Mononuclear cell (primary cell): Measurements from ENCODE around the gene SLC22A7. TPM values are rescaled to one million over a fixed set of nuclear protein-coding genes. Genes with fewer than 3 reads are reported as not detected.

Experiments
- H3K27me3 ChIP-seq: 2 replicates; pipeline ENCODE4 v1.6.0; 2011; ENCODE audit warnings: low read length, control low read depth; ENCODE audit not compliant: insufficient read depth
- H3K4me1 ChIP-seq: 2 replicates; pipeline ENCODE4 v1.5.1; 2011; ENCODE audit warnings: mild to moderate bottlenecking, low read length, control low read depth; ENCODE audit not compliant: insufficient read depth
- H3K4me3 ChIP-seq: 2 replicates; pipeline ENCODE4 v1.5.1; 2011; ENCODE audit warnings: mild to moderate bottlenecking, low read length, moderate library complexity
- H3K9me3 ChIP-seq: 2 replicates; pipeline ENCODE4 v1.5.1; 2011; ENCODE audit warnings: low read depth, mild to moderate bottlenecking, control low read depth, low read length
- total RNA-seq: library from RNA; depleted of rRNA; stranded (reverse); fragments of >200 nt; gene quantifications from one replicate; pipeline ENCODE4 v1.2.3, GENCODE V29; 2012

The SLC22A7 gene, protein sequence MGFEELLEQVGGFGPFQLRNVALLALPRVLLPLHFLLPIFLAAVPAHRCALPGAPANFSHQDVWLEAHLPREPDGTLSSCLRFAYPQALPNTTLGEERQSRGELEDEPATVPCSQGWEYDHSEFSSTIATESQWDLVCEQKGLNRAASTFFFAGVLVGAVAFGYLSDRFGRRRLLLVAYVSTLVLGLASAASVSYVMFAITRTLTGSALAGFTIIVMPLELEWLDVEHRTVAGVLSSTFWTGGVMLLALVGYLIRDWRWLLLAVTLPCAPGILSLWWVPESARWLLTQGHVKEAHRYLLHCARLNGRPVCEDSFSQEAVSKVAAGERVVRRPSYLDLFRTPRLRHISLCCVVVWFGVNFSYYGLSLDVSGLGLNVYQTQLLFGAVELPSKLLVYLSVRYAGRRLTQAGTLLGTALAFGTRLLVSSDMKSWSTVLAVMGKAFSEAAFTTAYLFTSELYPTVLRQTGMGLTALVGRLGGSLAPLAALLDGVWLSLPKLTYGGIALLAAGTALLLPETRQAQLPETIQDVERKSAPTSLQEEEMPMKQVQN
- total RNA-seq: not detected

DNA sequence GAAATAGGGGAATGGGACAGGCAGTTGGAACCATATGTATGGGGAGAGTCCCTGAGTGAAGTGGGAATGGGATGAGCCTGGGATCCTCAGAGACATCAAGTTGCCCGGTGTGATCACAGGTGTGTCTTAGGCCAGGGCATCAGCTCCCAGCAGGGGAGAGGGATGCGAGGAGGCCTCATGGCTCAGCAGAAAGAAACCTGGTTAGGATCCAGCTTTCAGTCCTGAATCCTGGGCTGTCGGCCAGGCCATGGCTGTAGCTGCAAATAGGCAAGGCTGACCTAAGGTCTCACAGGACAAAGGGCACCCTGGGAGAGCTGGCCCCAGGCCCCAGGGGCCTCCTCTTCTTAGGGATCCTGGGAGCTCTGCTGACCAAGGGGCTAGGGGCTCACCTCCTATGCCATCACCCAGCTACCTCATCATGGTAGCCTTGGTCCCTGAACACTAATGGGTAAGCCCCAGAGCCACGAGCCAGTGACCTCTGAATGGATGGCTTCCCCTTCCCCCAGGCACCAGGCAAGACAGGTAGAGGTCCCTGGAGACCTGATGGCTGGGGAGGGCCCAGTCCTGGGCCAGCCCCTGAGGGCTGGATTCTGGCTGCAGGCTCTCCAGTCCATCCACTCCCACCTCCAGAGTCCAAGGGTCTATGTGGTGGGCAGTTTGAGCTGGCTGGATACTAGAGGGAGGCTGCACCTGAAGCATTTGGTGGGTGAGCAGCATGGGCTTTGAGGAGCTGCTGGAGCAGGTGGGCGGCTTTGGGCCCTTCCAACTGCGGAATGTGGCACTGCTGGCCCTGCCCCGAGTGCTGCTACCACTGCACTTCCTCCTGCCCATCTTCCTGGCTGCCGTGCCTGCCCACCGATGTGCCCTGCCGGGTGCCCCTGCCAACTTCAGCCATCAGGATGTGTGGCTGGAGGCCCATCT, at the start of gene SLC22A7:
SLC22A7 (plus strand) TSS at position 617 of the 921 bp plus-strand sequence; CDS start at position 716, 99 bp downstream.
- no peak within 1 kb of the TSS for H3K4me3 ChIP-seq
- H3K4me1 ChIP-seq: no peaks in the 10 kb centered on the region
- no peaks in the 10 kb centered on the region for H3K9me3 ChIP-seq
- no peaks in the 10 kb centered on the region for H3K27me3 ChIP-seq

DNA sequence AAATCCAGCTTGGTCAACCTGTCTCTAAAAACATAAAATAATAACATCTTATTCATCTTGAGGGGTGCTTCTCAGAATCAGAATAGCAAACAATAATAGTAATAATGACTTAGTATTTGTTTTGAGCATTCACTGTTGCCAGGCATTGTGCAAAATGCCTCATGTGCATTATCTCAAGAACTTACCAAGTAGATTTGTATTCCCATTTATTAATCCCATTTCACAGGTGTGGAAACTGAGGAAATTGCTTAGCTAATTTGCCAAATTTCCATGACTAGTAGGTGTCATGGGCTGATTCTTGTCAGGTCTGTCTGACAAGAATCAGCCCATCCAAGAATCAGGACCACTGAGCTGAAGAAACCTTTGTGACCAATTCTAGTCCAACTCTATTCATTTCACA, 49.3 kb upstream of the SLC22A7 start:
- no peaks in the 10 kb centered on the region for H3K9me3 ChIP-seq
- peaks cover 35% of the 10 kb centered on the region for H3K27me3 ChIP-seq

DNA sequence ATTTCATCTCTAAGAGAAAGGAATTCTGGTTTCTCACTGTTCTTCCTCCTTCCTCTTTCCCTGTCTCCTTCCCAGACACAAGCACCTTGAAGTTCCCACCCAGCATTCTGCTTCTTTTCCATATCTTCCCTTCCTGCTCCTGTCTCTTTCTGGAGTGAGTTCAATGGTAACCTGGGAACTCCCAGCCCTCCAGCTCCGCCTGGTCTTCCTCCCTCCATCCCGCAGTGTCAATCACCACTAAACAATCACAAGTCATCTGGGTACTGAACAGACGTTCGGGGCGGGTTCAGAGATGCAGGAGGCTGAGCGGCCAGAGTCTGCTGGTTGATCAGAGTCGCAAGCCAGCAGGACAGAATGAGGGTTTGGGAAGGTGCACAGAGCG, 47.1 kb upstream of the SLC22A7 start:
- H3K4me3 ChIP-seq: no peak overlapping the region
- no peaks in the 10 kb centered on the region for H3K9me3 ChIP-seq
- H3K27me3 ChIP-seq: peaks cover 15% of the 10 kb centered on the region
- peaks cover 15% of the 10 kb centered on the region for H3K4me1 ChIP-seq

More for the DNA sequence above, 49.3 kb upstream of the SLC22A7 start:
- Histone ChIP-seq H3K4me1 (peaks cover 15% of the 10 kb centered on the region), H3K4me3 (no peak overlapping the region)

DNA sequence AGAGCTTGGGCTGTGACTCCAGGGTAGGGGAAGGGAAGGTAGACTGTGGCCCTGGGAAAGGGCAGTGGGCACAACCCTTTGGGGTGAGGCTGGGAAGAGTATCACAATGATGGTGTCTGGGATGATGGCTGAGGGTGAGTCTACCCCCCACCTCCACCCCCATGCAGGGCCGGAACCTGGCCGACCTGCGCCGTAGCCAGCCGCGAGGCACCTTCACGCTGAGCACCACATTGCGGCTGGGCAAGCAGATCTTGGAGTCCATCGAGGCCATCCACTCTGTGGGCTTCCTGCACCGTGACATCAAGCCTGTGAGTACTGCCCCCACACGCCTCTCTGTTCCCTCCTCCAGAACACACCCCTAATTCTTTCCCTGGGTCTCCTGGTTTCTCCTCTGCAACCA, 44.7 kb upstream of the SLC22A7 start:
- no peaks in the 10 kb centered on the region for H3K9me3 ChIP-seq
- H3K27me3 ChIP-seq: peaks cover 13% of the 10 kb centered on the region
- no peak overlapping the region for H3K4me3 ChIP-seq
- H3K4me1 ChIP-seq: no peaks in the 10 kb centered on the region

DNA sequence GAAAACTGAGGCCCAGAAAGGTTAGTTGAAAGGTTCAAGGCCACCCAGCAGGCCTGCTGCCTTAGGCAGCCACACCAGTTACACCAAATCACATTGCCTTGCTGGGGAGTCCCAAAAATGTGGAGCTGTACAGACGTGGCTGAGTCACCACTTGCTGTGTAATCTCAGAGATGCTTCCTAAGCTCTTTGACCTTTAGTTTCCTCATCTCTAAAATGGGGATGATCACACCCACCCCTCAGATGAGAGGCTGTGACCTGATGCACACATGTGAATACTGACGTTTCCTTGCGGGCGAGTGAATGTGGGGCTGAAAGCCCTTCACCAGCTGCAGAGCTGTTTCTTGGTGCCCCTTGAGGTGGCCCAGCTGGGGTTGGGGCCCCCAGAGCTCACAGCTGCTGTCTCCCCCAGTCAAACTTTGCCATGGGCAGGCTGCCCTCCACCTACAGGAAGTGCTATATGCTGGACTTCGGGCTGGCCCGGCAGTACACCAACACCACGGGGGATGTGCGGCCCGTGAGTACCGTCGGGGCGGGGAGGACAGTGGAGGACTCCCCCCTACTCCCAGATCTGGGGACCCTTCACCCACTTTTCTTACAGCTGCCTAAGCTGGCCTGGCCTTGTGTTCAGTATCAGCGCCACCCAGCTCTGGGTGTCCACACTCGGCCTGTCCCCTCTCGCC, 43.8 kb upstream of the SLC22A7 start:
- Histone ChIP-seq H3K9me3 (no peaks in the 10 kb centered on the region), H3K4me1 (no peaks in the 10 kb centered on the region), H3K27me3 (peaks cover 13% of the 10 kb centered on the region), H3K4me3 (no peak overlapping the region)

DNA sequence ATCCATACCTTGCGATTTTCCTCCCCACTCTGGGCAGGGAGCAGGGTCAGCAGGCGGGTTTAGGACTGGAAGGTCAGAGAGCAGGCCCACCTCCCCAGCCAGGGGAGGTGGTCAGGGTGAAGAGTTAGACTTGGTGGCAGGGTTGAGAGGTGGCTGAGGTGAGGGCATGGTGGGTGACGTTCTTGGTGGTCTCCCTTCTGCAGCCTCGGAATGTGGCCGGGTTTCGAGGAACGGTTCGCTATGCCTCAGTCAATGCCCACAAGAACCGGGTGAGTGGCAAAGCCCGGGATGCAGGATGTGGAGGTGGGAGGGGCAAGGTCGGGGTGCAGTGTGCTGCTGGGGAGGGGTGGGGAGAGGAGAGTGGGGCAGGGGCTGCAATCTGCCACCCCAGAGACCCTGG, 43.2 kb upstream of the SLC22A7 start:
- Histone ChIP-seq H3K27me3 (peaks cover 13% of the 10 kb centered on the region), H3K4me3 (no peak overlapping the region), H3K9me3 (no peaks in the 10 kb centered on the region), H3K4me1 (no peaks in the 10 kb centered on the region)

DNA sequence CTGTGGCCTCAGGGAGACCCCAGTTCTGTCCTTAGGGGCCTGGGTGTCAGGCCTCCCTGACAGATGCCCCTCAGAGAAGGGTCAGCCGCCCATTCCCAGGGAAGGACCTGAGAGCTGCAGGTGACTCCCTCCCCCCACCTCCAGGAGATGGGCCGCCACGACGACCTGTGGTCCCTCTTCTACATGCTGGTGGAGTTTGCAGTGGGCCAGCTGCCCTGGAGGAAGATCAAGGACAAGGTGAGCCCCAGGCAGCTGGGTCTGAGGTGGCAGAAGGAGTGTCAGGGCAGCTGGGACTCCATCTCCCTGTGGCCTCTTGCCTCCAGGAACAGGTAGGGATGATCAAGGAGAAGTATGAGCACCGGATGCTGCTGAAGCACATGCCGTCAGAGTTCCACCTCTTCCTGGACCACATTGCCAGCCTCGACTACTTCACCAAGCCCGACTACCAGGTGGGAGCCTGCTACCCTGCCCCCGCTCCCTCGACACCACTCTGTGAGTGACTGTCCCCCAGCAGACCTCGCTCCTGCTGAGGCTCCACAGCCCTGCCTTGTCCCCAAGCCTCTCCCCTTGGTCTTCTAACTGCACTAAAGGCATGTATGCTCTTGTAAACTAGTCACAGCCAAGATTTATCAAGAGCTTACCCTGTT, 42.5 kb upstream of the SLC22A7 start:
- H3K9me3 ChIP-seq: no peaks in the 10 kb centered on the region
- H3K4me1 ChIP-seq: no peaks in the 10 kb centered on the region
- H3K27me3 ChIP-seq: peaks cover 12% of the 10 kb centered on the region
- no peak overlapping the region for H3K4me3 ChIP-seq

DNA sequence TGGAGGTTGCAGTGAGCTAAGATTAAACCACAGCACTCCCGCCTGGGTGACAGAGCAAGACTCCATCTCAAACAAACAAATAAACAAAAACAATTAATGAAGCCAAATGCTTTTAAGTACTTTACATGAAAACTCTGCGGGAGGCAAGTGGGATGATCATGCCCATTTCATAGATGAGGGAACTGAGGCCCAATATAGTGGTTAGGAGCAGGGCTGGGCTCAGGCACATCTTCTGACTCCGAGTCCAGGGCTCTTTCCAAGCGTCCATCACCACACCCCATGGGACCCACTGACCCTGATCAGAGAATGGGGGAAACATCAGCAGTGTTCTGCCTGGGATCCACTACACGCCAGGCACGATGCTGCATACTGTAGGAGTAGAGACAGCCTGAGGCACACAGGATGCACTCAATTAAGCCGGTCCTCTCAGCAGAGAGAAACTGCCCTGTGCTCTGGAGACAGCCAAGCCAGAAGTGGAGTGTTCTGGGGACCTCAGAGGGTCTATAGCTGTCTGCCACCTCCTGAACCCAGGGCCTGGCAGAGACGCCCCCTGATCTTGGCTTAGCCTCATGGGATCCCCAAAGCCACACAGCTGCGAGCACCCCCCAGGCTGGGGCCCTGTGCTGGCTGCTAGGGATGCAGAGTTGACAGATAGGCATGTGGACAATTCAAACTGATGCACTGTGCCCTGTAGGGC, 41.2 kb upstream of the SLC22A7 start:
- Histone ChIP-seq H3K27me3 (peaks cover under 1% of the 10 kb centered on the region), H3K4me1 (no peaks in the 10 kb centered on the region), H3K4me3 (no peak overlapping the region), H3K9me3 (no peaks in the 10 kb centered on the region)

DNA sequence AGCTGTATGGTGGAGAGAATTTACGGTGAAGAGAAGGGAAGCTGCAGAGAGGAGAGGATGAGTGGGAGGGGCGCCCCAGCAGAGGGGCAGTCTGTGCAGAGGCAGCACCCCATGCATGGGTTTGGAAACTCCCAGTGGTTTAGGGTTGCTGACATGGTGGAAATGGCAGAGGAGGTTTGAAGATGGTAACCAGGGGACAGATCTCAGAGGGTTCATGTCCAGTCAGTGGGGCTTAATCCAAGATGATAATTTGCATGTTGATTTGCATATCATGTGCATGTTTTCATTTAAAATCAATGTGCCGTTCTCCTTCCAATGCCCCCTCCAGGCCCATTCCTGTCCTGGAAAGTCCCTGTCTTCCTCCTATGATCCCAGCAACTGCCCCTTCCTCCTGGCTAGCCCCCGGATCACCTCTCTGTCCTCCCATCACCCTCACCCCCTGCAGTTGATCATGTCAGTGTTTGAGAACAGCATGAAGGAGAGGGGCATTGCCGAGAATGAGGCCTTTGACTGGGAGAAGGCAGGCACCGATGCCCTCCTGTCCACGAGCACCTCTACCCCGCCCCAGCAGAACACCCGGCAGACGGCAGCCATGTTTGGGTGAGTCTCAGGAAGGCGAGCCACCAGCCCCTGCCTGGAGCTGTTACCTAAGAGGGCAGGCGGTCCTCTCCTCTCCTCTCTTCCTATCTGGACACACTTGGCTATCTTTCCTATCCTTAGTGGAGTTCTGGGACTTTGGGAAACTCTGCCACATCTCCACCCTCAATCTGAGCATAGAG, 40.5 kb upstream of the SLC22A7 start:
- Histone ChIP-seq H3K27me3 (no peaks in the 10 kb centered on the region), H3K4me3 (no peak overlapping the region), H3K9me3 (no peaks in the 10 kb centered on the region), H3K4me1 (no peaks in the 10 kb centered on the region)

DNA sequence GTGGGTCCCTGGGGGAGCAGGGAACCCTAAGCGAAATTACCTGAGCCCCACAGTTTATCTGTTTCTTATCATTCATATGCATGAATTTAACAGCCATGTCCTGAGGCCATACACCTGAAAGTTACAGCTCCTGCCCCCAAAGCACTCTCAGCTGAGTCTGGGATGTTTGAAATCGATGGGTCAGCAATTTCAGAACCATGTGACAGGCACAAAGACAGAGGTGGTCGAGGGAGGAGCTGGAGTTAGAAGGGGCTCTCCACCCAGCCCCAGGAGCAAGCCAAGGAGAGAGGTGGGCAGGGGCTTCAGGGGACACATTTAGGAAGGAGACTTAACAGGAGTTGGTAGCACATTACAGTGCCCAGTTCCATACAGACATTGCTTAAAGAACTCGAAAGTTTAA, 39.9 kb upstream of the SLC22A7 start:
- H3K9me3 ChIP-seq: no peaks in the 10 kb centered on the region

DNA sequence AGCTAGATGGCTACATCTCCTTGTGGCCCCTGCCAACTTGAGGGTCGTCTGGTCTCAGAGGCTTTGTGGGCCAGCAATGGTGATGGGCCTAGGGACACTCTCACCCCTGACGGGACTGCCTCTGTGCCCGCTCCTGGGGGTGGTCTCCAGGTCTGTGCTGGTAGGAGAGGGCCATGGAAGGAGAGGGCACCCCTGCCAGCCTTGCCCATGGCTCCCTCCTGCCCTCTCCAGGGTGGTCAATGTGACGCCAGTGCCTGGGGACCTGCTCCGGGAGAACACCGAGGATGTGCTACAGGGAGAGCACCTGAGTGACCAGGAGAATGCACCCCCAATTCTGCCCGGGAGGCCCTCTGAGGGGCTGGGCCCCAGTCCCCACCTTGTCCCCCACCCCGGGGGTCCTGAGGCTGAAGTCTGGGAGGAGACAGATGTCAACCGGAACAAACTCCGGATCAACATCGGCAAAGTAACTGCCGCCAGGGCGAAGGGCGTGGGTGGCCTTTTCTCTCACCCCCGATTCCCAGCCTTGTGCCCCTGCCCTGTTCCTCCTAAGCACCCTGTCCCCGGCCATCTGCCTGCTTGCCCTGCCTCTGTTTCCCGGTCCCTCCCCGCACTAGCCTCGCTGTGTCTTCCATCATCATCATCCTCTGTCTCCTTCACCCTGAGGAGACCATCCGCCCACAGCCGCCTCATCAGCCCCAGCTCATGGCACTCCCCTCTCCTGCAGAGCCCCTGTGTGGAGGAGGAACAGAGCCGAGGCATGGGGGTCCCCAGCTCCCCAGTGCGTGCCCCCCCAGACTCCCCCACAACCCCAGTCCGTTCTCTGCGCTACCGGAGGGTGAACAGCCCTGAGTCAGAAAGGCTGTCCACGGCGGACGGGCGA, 39.0 kb upstream of the SLC22A7 start:
- Histone ChIP-seq H3K4me1 (no peaks in the 10 kb centered on the region), H3K9me3 (no peaks in the 10 kb centered on the region), H3K27me3 (no peaks in the 10 kb centered on the region), H3K4me3 (no peak overlapping the region)

More for the DNA sequence above, 39.9 kb upstream of the SLC22A7 start:
- no peak overlapping the region for H3K4me3 ChIP-seq
- no peaks in the 10 kb centered on the region for H3K27me3 ChIP-seq
- no peaks in the 10 kb centered on the region for H3K4me1 ChIP-seq

DNA sequence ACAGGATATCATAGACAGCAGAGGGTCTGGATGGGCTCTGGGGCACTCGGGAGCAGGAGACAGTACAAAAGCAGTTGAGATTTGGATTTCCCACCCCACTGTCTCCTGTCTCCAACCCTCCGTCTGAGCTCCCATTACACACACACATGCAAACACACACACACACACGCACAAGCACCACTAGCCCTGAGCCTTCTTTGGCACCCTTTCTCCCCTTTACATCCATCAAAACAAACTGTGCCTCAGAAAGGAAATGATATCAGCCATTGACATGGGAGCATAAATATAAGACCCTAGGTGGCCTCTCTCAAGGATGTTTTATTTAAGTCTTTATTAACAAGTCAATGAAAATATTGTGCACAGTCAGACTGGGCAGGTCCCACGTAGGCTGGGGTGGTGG, 37.3 kb upstream of the SLC22A7 start:
- Histone ChIP-seq H3K4me1 (no peaks in the 10 kb centered on the region), H3K4me3 (no peak overlapping the region), H3K27me3 (no peaks in the 10 kb centered on the region), H3K9me3 (no peaks in the 10 kb centered on the region)
